NCI-H146 (cell line): ENCODE results near the gene VARS2.

Experiments
- DNase-seq: peaks from one replicate; lab custom pipeline; 2025; lab: John Stamatoyannopoulos, UW

VARS2 gene

GRCh38 chr6:30928677-30929076 is 14.6 kb downstream of the VARS2 start:
- DNase-seq = no peak

- no peak for DNase-seq
These were observed 16.5 kb downstream of the VARS2 start for GRCh38 chr6:30930506-30930905.

GRCh38 chr6:30931272-30931671 is 17.2 kb downstream of the VARS2 start:
- DNase-seq = no peak

- no peak for DNase-seq
These were observed 18.1 kb downstream of the VARS2 start, which contains the start of gene SFTA2 for GRCh38 chr6:30931969-30932645. TSS of gene SFTA2 (minus strand) at chr6:30932170. CDS start at chr6:30932096, 74 bp downstream.

GRCh38 chr6:30932665-30933365 is 18.8 kb downstream of the VARS2 start:
- no peak for DNase-seq

GRCh38 chr6:30935018-30935417 is 21.0 kb downstream of the VARS2 start:
- no peak for DNase-seq

- no peak for DNase-seq
These were observed 23.2 kb downstream of the VARS2 start for GRCh38 chr6:30937265-30937664.

- no peak for DNase-seq
These were observed 24.7 kb downstream of the VARS2 start for GRCh38 chr6:30938730-30939129.

GRCh38 chr6:30939473-30939872 is 25.4 kb downstream of the VARS2 start:
- DNase-seq = no peak

GRCh38 chr6:30940361-30940986 is 26.4 kb downstream of the VARS2 start, which contains the start of gene MUCL3:
TSS of gene MUCL3 (plus strand) at chr6:30940973. CDS start at chr6:30941000, 27 bp downstream.
- DNase-seq = no peak

- DNase-seq = no peak
These were observed 28.5 kb downstream of the VARS2 start for GRCh38 chr6:30942338-30943060.

GRCh38 chr6:30944051-30944450 is 30.0 kb downstream of the VARS2 start:
- DNase-seq = no peak

- DNase-seq = no peak
These were observed 31.2 kb downstream of the VARS2 start for GRCh38 chr6:30945281-30945680.

- DNase-seq = no peak
These were observed 33.2 kb downstream of the VARS2 start for GRCh38 chr6:30947231-30947630.

- no peak for DNase-seq
These were observed 34.8 kb downstream of the VARS2 start for GRCh38 chr6:30948811-30949210.

- DNase-seq = no peak
These were observed 38.0 kb downstream of the VARS2 start for GRCh38 chr6:30951907-30952469.

GRCh38 chr6:30954631-30955366 is 40.8 kb downstream of the VARS2 start:
- DNase-seq = no peak

- DNase-seq = peak; percentile 71
These were observed 41.5 kb downstream of the VARS2 start for GRCh38 chr6:30955367-30956042.

- no peak for DNase-seq
These were observed 43.7 kb downstream of the VARS2 start for GRCh38 chr6:30957716-30958115.

GRCh38 chr6:30960907-30961673 is 47.1 kb downstream of the VARS2 start:
- DNase-seq = no peak
